ENCODE measurements around the gene PYHIN1. TPM values are rescaled to one million over a fixed set of nuclear protein-coding genes. Genes with fewer than 3 reads are reported as not detected.

PYHIN1 gene
- total and polyA plus RNA-seq, 2 of the 4 experiments (the other 2 are of a cell fraction) = not detected

DNA sequence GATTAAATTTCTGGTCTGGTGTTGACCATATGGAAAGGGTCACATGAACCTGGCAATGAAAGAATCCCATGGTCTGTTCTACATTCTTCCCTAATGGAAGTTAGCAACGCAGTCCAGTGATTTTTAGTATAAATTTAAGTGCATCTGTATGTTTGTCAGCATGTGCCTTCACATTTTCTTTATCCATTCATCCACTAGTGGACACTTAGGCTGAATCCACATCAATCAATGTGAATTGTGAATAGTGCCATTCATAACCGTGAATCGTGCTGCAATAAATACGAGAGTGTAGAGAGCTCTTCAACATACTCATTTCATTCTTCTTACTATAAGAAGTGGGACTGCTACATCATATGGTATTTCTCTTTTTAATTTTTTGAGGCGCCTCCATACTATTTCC is 65.6 kb downstream of the PYHIN1 start:
- H2BK15ac ChIP-seq (ENCODE audit: low read depth, low read length) = no peak overlapping the region
- intact Hi-C loops (cut with micrococcal nuclease) (no loop called here), in situ Hi-C loops (cut with MboI; ENCODE audit: low sequenced_read_pairs) (loop anchor here (10.0 kb wide), 1 partner anchor 792 kb away; no protein-coding TSS in a partner anchor), dilution Hi-C loops (cut with HindIII; ENCODE audit: low sequenced_read_pairs, unreplicated experiment) (no loop called here)
- no peak overlapping the region for H4K5ac ChIP-seq (ENCODE audit: low read depth, low read length)
- BruUV-seq (replicated peaks) = no TSS peak
- H2AFZ ChIP-seq (replicated peaks; ENCODE audit: low read length, poor library complexity) = no peak overlapping the region
- H3K27ac ChIP-seq (ENCODE audit: insufficient read depth, low read length) = no peak overlapping the region
- TF ChIP-seq RFX5 (IDR thresholded peaks at IDR 0.05; ENCODE audit: low read depth, low read length) (no peak), RAD21 (IDR thresholded peaks at IDR 0.05; ENCODE audit: low read length) (no peak), POLR2A (IDR thresholded peaks at IDR 0.05; ENCODE audit: low read depth, low read length) (no peak), MXI1 (IDR thresholded peaks at IDR 0.05; ENCODE audit: borderline replicate concordance, low read depth, low read length) (no peak), CHD1 (IDR thresholded peaks at IDR 0.05; ENCODE audit: low read depth, low read length) (no peak), USF2 (IDR thresholded peaks at IDR 0.05; ENCODE audit: low read depth, low read length) (no peak), RCOR1 (IDR thresholded peaks at IDR 0.05; ENCODE audit: insufficient replicate concordance, low read length) (no peak), FOS (IDR thresholded peaks at IDR 0.05; ENCODE audit: low read depth, low read length) (no peak)
- no peak overlapping the region for H3K23ac ChIP-seq (ENCODE audit: low read depth, low read length)
- H3K56ac ChIP-seq (ENCODE audit: extremely low read depth, insufficient read depth, low read length) = no peak overlapping the region
- no peak overlapping the region for H2AK9ac ChIP-seq (replicated peaks; ENCODE audit: low read depth, low read length, poor library complexity)
- H3K4me3 ChIP-seq (ENCODE audit: insufficient read depth, low read depth, low read length) = no peak overlapping the region
- CTCF ChIA-PET = no interaction called here
- no peaks in the 10 kb centered on the region for H3K79me1 ChIP-seq (ENCODE audit: low read depth in 1 of 2, low read length in 2 of 2)
- WGBS, 2 experiments (ENCODE audit: extremely low coverage in 2 of 2, insufficient read length in 1 of 2) = no CpG with 5 or more reads among the region's 5 CpGs
- no peaks in the 10 kb centered on the region for H3K9me1 ChIP-seq (ENCODE audit: insufficient read depth, low read length)
- H3K4me1 ChIP-seq (ENCODE audit: control insufficient read depth, insufficient read depth, low read length) = no peaks in the 10 kb centered on the region
- no peak overlapping the region for H3K4me2 ChIP-seq (ENCODE audit: low read depth, low read length)
- DNase-seq (no peak), ATAC-seq (ENCODE audit: low read depth) (no peak)
- H2BK20ac ChIP-seq (ENCODE audit: low read depth, low read length) = no peak overlapping the region
- H3K14ac ChIP-seq (replicated peaks; ENCODE audit: low read depth, low read length) = no peak overlapping the region
- H4K8ac ChIP-seq (ENCODE audit: low read depth in 2 of 2, low read length in 2 of 2) = no peak overlapping the region
- no peak overlapping the region for H2AK5ac ChIP-seq (ENCODE audit: low read depth, low read length)
- no peak overlapping the region for H3K4ac ChIP-seq (ENCODE audit: low read depth, low read length)
- no peak overlapping the region for H3K9ac ChIP-seq (ENCODE audit: low read depth, low read length)
- H3K9me3 ChIP-seq (ENCODE audit: control insufficient read depth, insufficient read depth, low read length) = no peaks in the 10 kb centered on the region
- H2BK120ac ChIP-seq (ENCODE audit: low read depth, low read length) = no peak overlapping the region
- H3K18ac ChIP-seq (ENCODE audit: low read depth, low read length) = no peak overlapping the region
- H3K27me3 ChIP-seq (ENCODE audit: control insufficient read depth, insufficient read depth, low read length) = no peaks in the 10 kb centered on the region
- POLR2A ChIA-PET (ENCODE audit: unreplicated experiment) = no interaction called here
- H3K36me3 ChIP-seq (ENCODE audit: control insufficient read depth, insufficient read depth, low read length) = no peaks in the 10 kb centered on the region
- H4K20me1 ChIP-seq (ENCODE audit: insufficient read depth, low read length) = no peaks in the 10 kb centered on the region
- no peak overlapping the region for H4K91ac ChIP-seq (ENCODE audit: insufficient read depth, low read depth, low read length)
- H2BK5ac ChIP-seq (ENCODE audit: low read depth, low read length, poor library complexity, severe bottlenecking) = no peak overlapping the region
